K562 (cell line): ENCODE data around the gene HIKESHI. TPM values are rescaled to one million over a fixed set of nuclear protein-coding genes. Genes with fewer than 3 reads are reported as not detected.

Source experiments
- ARHGAP35 ChIP-seq: fragments of 450-650 bp; IDR thresholded peaks from 2 replicates; pipeline ENCODE4 v1.6.1; 2018; ENCODE audit not compliant: partially characterized antibody
- BCL6 ChIP-seq: fragments of 250-450 bp; sonication (Bioruptor Pico); IDR thresholded peaks from 2 replicates; pipeline ENCODE4 v1.4.0; 2020
- GATAD2B ChIP-seq: fragments of 450-650 bp; IDR thresholded peaks from 2 replicates; pipeline ENCODE4 v1.6.1; 2017; ENCODE audit warnings: mild to moderate bottlenecking, borderline replicate concordance
- HNRNPLL ChIP-seq: fragments of 200-400 bp; formaldehyde crosslinking; IDR thresholded peaks from 2 replicates; pipeline ENCODE4 v1.6.1; 2017; ENCODE audit warnings: low read length, low read depth, mild to moderate bottlenecking; ENCODE audit not compliant: poor library complexity, severe bottlenecking
- KAT2B ChIP-seq: IDR thresholded peaks from one replicate; pipeline ENCODE4 v1.6.1; 2012; ENCODE audit warnings: low read depth, mild to moderate bottlenecking, control low read depth, inconsistent platforms, low read length, moderate library complexity
- NCOA6 ChIP-seq: fragments of 450-650 bp; IDR thresholded peaks from 2 replicates; pipeline ENCODE4 v1.6.1; 2017; ENCODE audit warnings: mild to moderate bottlenecking
- NFRKB ChIP-seq: fragments of 450-650 bp; IDR thresholded peaks from 2 replicates; pipeline ENCODE4 v1.6.1; 2016; ENCODE audit warnings: low read depth
- POLR2AphosphoS5 ChIP-seq: IDR thresholded peaks from 2 replicates; pipeline ENCODE4 v1.6.1; 2011; ENCODE audit warnings: mild to moderate bottlenecking, low read depth, low read length, moderate library complexity; ENCODE audit not compliant: control insufficient read depth, insufficient read depth
- POLR2G ChIP-seq: fragments of 200-400 bp; formaldehyde crosslinking; IDR thresholded peaks from 2 replicates; pipeline ENCODE4 v1.6.1; 2017; ENCODE audit warnings: low read depth, mild to moderate bottlenecking, antibody characterized with exemption, low read length, moderate library complexity
- SMAD1 ChIP-seq: fragments of 150-350 bp; IDR thresholded peaks from 2 replicates; pipeline ENCODE4 v1.6.1; 2014; ENCODE audit warnings: low read length, low read depth; ENCODE audit not compliant: partially characterized antibody
- TEAD4 ChIP-seq, 2 experiments: sonication (generic) in 1 of 2; formaldehyde crosslinking in 1 of 2; IDR thresholded peaks; 2 replicates each; pipeline versions ENCODE4 v1.6.1 to v1.8.0; 2012 to 2022; ENCODE audit warnings: borderline replicate concordance in 1 of 2, inconsistent platforms in 1 of 2, low read length in 1 of 2, mild to moderate bottlenecking in 1 of 2, missing genetic modification reagents in 1 of 2
- TOE1 ChIP-seq, 2 experiments: fragments of 450-650 bp in 1 of 2; sonication (generic) in 1 of 2; formaldehyde crosslinking in 1 of 2; IDR thresholded peaks; 2 replicates each; pipeline versions ENCODE4 v1.7.1 to v1.8.0; 2016 to 2022; ENCODE audit warnings: borderline replicate concordance in 2 of 2, mild to moderate bottlenecking in 2 of 2, antibody characterized with exemption in 1 of 2, inconsistent platforms in 1 of 2, low read depth in 1 of 2, missing genetic modification reagents in 1 of 2, moderate library complexity in 1 of 2
- TRIM25 ChIP-seq: fragments of 450-650 bp; IDR thresholded peaks from 2 replicates; pipeline ENCODE4 v1.7.0; 2016; ENCODE audit warnings: borderline replicate concordance
- UBTF ChIP-seq, 2 experiments: IDR thresholded peaks; 2 replicates each; pipeline ENCODE4 v1.6.1; 2012; ENCODE audit warnings: improper control_type of control experiment in 2 of 2, low read depth in 2 of 2, low read length in 2 of 2, borderline replicate concordance in 1 of 2
- VEZF1 ChIP-seq: fragments of 200-800 bp; sonication (Bioruptor generic); IDR thresholded peaks from 2 replicates; pipeline ENCODE4 v1.6.1; 2017; ENCODE audit warnings: missing genetic modification characterization, missing compliant biosample characterization
- ZBTB17 ChIP-seq: fragments of 450-650 bp; formaldehyde crosslinking; IDR thresholded peaks from 2 replicates; pipeline ENCODE4 v1.4.0; 2020; ENCODE audit warnings: mild to moderate bottlenecking
- ZBTB2 ChIP-seq: fragments of 450-650 bp; IDR thresholded peaks from 2 replicates; pipeline ENCODE4 v1.6.1; 2016; ENCODE audit warnings: antibody characterized with exemption
- polyA plus RNA-seq, 8 experiments: library from polyadenylated mRNA; depleted of rRNA in 4 of 8; stranded (reverse) in 5 of 8; unstranded in 3 of 8; fragments of >200 nt; fragmentation: Nextera tagmentation in 2 of 8; fragmentation: Illumina TruSeq in 1 of 8; extraction: Ambion mirVana in 2 of 8; extraction: Trizol in 1 of 8; gene quantifications; 2 replicates each; pipeline versions ENCODE4 v1.2.1 to v1.2.3, GENCODE V29; 2011 to 2014; ENCODE audit warnings: inconsistent platforms in 1 of 8, missing spikeins in 1 of 8
- total RNA-seq, 7 experiments: library from RNA; depleted of rRNA in 6 of 7; stranded (reverse); fragments of >200 nt in 6 of 7; fragmentation: Illumina TruSeq in 2 of 7; extraction: Trizol in 2 of 7; gene quantifications; 2 replicates each; pipeline versions ENCODE4 v1.2.1 to v1.2.3, GENCODE V29; 2011 to 2021; ENCODE audit warnings: low replicate concordance in 1 of 7

Gene HIKESHI
- total and polyA plus RNA-seq, 9 of the 15 experiments (the other 6 are each of a cell fraction or from before 2014, with no cell fraction given): 33.2 to 196 (median 62.7) TPM

GRCh38 chr11:86302092-86302793 lies at the start of gene HIKESHI (continued):
- TF ChIP-seq TRIM25 (peak; percentile 34; the same call in 1 of the 2 replicates), KAT2B (peak; percentile 32), VEZF1 (CRISPR knock-in tag) (peak; percentile 85), NFRKB (peak; percentile 97), TOE1 (IDR thresholded peaks at IDR 0.05; ENCODE audit: borderline replicate concordance) (0 out of 2 replicates have a peak, but pooled peaks have one; percentile 40), TOE1 (CRISPR knock-in tag; IDR thresholded peaks at IDR 0.05; ENCODE audit: borderline replicate concordance, low read depth) (no peak), BCL6 (CRISPR knock-in tag) (peak; percentile 75; the same call in 1 of the 2 replicates), HNRNPLL (peak; percentile 62), NCOA6 (no peak), GATAD2B (peak; percentile 29; the same call in 1 of the 2 replicates), ARHGAP35 (peak; percentile 8), SMAD1 (peak; percentile 77), ZBTB17 (CRISPR knock-in tag) (peak; percentile 62; the same call in 1 of the 2 replicates), TEAD4 (IDR thresholded peaks at IDR 0.05; ENCODE audit: low read length) (0 out of 2 replicates have a peak, but pooled peaks have one; percentile 51), TEAD4 (CRISPR knock-in tag; IDR thresholded peaks at IDR 0.05; ENCODE audit: borderline replicate concordance) (no peak), POLR2G (peak; percentile 86), ZBTB2 (peak; percentile 57; the same call in 1 of the 2 replicates), POLR2AphosphoS5 (peak; percentile 86), UBTF (IDR thresholded peaks at IDR 0.05; ENCODE audit: borderline replicate concordance in 1 of 2, low read depth in 2 of 2, low read length in 2 of 2) (peak in 1 of 2 experiments; percentile 80; a peak in 1 of 4 replicates)
